ENCODE measurements around the gene PIGB.

DNA sequence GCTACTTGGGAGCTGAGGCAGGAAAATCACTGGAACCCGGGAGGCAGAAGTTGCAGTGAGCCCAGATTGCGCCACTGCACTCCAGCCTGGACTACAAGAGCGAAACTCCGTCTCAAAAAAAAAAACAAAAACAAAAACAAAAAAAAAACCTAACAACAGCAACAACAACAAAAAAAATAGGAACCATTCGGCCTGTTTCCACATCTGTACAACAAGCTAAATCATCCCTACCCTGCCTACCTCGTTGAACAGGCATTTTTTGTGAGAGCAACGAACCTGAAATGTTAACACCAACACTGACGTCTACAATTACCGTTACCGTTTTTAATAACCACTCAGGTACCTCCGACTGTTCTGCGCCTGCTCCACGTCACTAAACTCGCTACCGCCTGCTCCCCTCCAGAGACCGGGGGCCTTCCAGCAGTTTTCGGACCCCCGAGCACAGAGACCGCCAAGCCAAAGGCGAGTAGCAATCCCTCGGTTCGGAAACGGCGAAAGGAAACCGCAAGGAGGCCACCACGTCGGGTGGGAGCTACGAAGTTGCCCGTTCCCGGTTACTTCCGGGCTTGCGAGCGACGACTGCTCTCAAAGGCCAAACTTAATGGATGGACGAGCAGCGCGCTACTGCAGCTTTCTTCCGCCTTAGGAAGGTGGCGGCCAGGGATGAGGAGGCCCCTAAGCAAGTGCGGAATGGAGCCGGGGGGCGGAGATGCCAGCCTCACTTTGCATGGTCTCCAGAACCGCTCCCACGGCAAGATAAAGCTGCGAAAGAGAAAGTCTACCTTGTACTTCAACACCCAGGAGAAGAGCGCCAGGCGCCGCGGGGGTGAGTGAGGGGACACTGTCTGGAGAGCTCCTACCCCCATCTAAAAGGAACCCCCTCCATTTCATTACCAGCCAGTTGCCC, at the start of gene PIGB, which contains the start of gene PIGBOS1:
- TF ChIP-seq YY1 (IDR thresholded peaks at IDR 0.05; ENCODE audit: insufficient read depth, insufficient read length) (no peak), ZNF274 (IDR thresholded peaks at IDR 0.05; ENCODE audit: low read depth, low read length) (no peak), SUZ12 (IDR thresholded peaks at IDR 0.05; ENCODE audit: extremely low read depth, insufficient read depth, insufficient read length) (no peak)

All from NT2/D1 (cell line).